ENCODE measurements around the gene TREH.

The TREH gene

GRCh38 chr11:118651820-118652219 lies 27.6 kb downstream of the TREH start:
- DNase-seq (ENCODE audit: low read depth in 3 of 3, low spot score in 1 of 3), result no peak

- DNase-seq (ENCODE audit: low read depth in 3 of 3, low spot score in 1 of 3), result no peak
Observed at GRCh38 chr11:118650366-118650765, 29.1 kb downstream of the TREH start.

- no peak for DNase-seq (ENCODE audit: low read depth in 3 of 3, low spot score in 1 of 3)
Observed at GRCh38 chr11:118649941-118650340, 29.5 kb downstream of the TREH start.

- DNase-seq (ENCODE audit: low read depth in 3 of 3, low spot score in 1 of 3), result no peak
Observed at GRCh38 chr11:118648291-118648690, 31.2 kb downstream of the TREH start.

GRCh38 chr11:118646393-118646792 lies 33.1 kb downstream of the TREH start:
- DNase-seq (ENCODE audit: low read depth in 3 of 3, low spot score in 1 of 3), result no peak

- no peak for DNase-seq (ENCODE audit: low read depth in 3 of 3, low spot score in 1 of 3)
Observed at GRCh38 chr11:118645066-118645715, 34.3 kb downstream of the TREH start.

GRCh38 chr11:118644496-118644895 lies 35.0 kb downstream of the TREH start:
- DNase-seq (ENCODE audit: low read depth in 3 of 3, low spot score in 1 of 3), result no peak

- no peak for DNase-seq (ENCODE audit: low read depth in 3 of 3, low spot score in 1 of 3)
Observed at GRCh38 chr11:118643995-118644345, 35.5 kb downstream of the TREH start.

GRCh38 chr11:118643142-118643994 lies 36.1 kb downstream of the TREH start:
- no peak for DNase-seq (ENCODE audit: low read depth in 3 of 3, low spot score in 1 of 3)

GRCh38 chr11:118641397-118642019 lies 37.9 kb downstream of the TREH start:
- DNase-seq (ENCODE audit: low read depth in 3 of 3, low spot score in 1 of 3), result no peak

- no peak for DNase-seq (ENCODE audit: low read depth in 3 of 3, low spot score in 1 of 3)
Observed at GRCh38 chr11:118640332-118641154, 38.9 kb downstream of the TREH start.

- no peak for DNase-seq (ENCODE audit: low read depth in 3 of 3, low spot score in 1 of 3)
Observed at GRCh38 chr11:118639899-118640298, 39.6 kb downstream of the TREH start.

- no peak for DNase-seq (ENCODE audit: low read depth in 3 of 3, low spot score in 1 of 3)
Observed at GRCh38 chr11:118638726-118639125, 40.7 kb downstream of the TREH start.

- no peak for DNase-seq (ENCODE audit: low read depth in 3 of 3, low spot score in 1 of 3)
Observed at GRCh38 chr11:118636569-118637290, 42.7 kb downstream of the TREH start.

GRCh38 chr11:118635642-118636041 lies 43.8 kb downstream of the TREH start:
- no peak for DNase-seq (ENCODE audit: low read depth in 3 of 3, low spot score in 1 of 3)

GRCh38 chr11:118635237-118635591 lies 44.2 kb downstream of the TREH start:
- no peak for DNase-seq (ENCODE audit: low read depth in 3 of 3, low spot score in 1 of 3)

GRCh38 chr11:118634431-118635236 lies 44.8 kb downstream of the TREH start:
- no peak for DNase-seq (ENCODE audit: low read depth in 3 of 3, low spot score in 1 of 3)

GRCh38 chr11:118633979-118634378 lies 45.5 kb downstream of the TREH start:
- no peak for DNase-seq (ENCODE audit: low read depth in 3 of 3, low spot score in 1 of 3)

- DNase-seq (ENCODE audit: low read depth in 3 of 3, low spot score in 1 of 3), result no peak
Observed at GRCh38 chr11:118633319-118633690, 46.1 kb downstream of the TREH start.
